Lung (tissue), 12 donors: ENCODE data around the gene DOK7. TPM values are rescaled to one million over a fixed set of nuclear protein-coding genes. Genes with fewer than 3 reads are reported as not detected.

Experiments used
- ATAC-seq: fragments of 200-7000 bp; cut with Tn5 transposase; one replicate; pipeline ENCODE4 v1.9.1; 2020; ENCODE audit warnings: moderate number of reproducible peaks; ENCODE audit not compliant: insufficient read depth, low FRiP score
- DNase-seq, 3 donors: peaks; one replicate each; pipeline ENCODE4 v3.0.0-alpha.2; 2013 to 2017
- H3K27ac ChIP-seq, 2 donors: one replicate each; pipeline ENCODE4 v1.5.1; 2013; ENCODE audit warnings: mild to moderate bottlenecking in 2 of 2, moderate library complexity in 2 of 2, control low read depth in 1 of 2, inconsistent platforms in 1 of 2, low read depth in 1 of 2, low read length in 1 of 2
- H3K27me3 ChIP-seq, 3 donors: one replicate each; pipeline ENCODE4 v1.5.1; 2013; ENCODE audit warnings: low read length in 2 of 3; ENCODE audit not compliant: control insufficient read depth in 3 of 3, insufficient read depth in 3 of 3
- H3K36me3 ChIP-seq, 4 donors: one replicate each; pipeline ENCODE4 v1.5.1; 2013; ENCODE audit warnings: low read length in 4 of 4, mild to moderate bottlenecking in 1 of 4, moderate library complexity in 1 of 4; ENCODE audit not compliant: control insufficient read depth in 4 of 4, insufficient read depth in 4 of 4
- H3K4me1 ChIP-seq, 5 donors: one replicate each; pipeline ENCODE4 v1.5.1; 2013; ENCODE audit warnings: low read length in 5 of 5, mild to moderate bottlenecking in 2 of 5, moderate library complexity in 1 of 5; ENCODE audit not compliant: control insufficient read depth in 5 of 5, insufficient read depth in 5 of 5
- H3K4me3 ChIP-seq: one replicate; pipeline ENCODE4 v1.5.1; 2013; ENCODE audit warnings: mild to moderate bottlenecking, control low read depth, moderate library complexity
- H3K9ac ChIP-seq, 2 donors: one replicate each; pipeline ENCODE4 v1.5.1; 2013; ENCODE audit warnings: low read length in 2 of 2, control low read depth in 1 of 2; ENCODE audit not compliant: insufficient read depth in 1 of 2
- H3K9me3 ChIP-seq, 4 donors: one replicate each; pipeline ENCODE4 v1.5.1; 2013; ENCODE audit warnings: low read length in 3 of 4, mild to moderate bottlenecking in 1 of 4, moderate library complexity in 1 of 4; ENCODE audit not compliant: control insufficient read depth in 4 of 4, insufficient read depth in 3 of 4
- WGBS, 2 donors: extraction: QIAGEN DNeasy Blood & Tissue Kit; methylation state at CpG; one replicate each; pipeline ENCODE4 v1.1.7; 2013; 5-methylcytosine and 5-hydroxymethylcytosine counted together
- polyA plus RNA-seq, 2 donors: library from polyadenylated mRNA; stranded (reverse); fragments of 200-250 nt; gene quantifications; one replicate each; pipeline ENCODE4 v1.2.1, GENCODE V29; 2013
- total RNA-seq, 2 donors: library from RNA; depleted of rRNA in 1 of 2; stranded (reverse); fragments of >200 nt in 1 of 2; gene quantifications; one replicate each; pipeline ENCODE4 v1.2.1, GENCODE V29; 2014 to 2021
- TF ChIP-seq, protein P1 (sequence below): IDR thresholded peaks from 2 replicates; pipeline ENCODE4 v1.5.1; 2012; ENCODE audit warnings: mild to moderate bottlenecking; ENCODE audit errors: control extremely low read depth, extremely low read depth
- donor health status: control.
- donor health status: control.
- donor health status: Bipolar disorder and iron deficiency.
- donor health status: healthy.
- donor health status: DM: yes; HTN: yes; CAD: no.

The DOK7 gene
- total and polyA plus RNA-seq, 4 donors: 0.53 to 2.7 (median 1.4) TPM

DNA sequence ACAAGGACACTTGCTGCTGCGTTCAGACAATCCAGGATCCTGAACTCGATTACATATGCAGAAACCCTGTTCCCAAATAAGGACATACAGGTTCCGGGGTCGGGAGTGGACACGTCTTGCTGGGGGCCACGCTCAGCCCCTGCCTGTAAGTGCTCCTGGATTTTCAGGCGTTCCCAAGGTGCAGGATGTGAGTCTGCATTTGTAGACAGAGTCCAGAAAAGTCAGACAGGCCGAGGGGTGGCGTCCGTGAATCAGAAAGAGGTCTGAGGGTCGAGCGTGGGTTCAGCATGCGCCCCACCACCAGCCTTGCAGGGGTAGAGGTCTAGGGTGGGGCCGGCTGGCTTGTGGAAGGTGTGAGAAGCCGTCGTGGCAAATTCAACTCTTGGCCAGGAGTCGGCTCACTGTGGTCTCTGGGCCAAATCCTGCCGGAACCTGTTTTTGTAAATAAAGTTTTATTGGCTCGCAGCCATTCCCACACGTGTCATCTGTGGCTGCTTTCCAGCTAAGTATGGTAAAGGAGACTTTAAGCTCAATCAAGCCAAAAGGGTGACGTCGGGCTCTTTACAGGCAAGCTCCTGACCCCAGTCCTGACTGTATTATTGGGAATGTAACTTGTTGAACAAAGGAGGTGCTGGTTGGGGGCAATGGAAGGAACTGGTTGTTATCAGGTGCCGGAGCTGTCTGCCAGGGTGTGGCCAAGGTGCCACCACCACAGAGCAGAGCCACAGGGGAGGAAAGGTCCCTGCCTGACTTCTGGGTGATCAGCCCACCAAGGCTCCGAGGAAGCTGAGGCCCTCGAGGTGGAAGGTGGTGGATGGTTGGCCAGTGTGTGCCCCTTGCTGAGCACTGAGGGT is 7.4 kb downstream of the DOK7 start:
- Histone ChIP-seq H3K27me3 (no peaks in the 10 kb centered on the region), H3K4me3 (no peak overlapping the region), H3K9ac (no peak overlapping the region), H3K36me3 (no peaks in the 10 kb centered on the region), H3K27ac (peak overlapping the region in 1 of 2 donors; percentile 52), H3K4me1 (no peaks in the 10 kb centered on the region), H3K9me3 (peaks cover 0 to 1% (median 0%) of the 10 kb centered on the region in 4 donors)
- ATAC-seq (no peak), DNase-seq (peak; percentile 56 to 70 (median 69))
- TF ChIP-seq, protein P1, sequence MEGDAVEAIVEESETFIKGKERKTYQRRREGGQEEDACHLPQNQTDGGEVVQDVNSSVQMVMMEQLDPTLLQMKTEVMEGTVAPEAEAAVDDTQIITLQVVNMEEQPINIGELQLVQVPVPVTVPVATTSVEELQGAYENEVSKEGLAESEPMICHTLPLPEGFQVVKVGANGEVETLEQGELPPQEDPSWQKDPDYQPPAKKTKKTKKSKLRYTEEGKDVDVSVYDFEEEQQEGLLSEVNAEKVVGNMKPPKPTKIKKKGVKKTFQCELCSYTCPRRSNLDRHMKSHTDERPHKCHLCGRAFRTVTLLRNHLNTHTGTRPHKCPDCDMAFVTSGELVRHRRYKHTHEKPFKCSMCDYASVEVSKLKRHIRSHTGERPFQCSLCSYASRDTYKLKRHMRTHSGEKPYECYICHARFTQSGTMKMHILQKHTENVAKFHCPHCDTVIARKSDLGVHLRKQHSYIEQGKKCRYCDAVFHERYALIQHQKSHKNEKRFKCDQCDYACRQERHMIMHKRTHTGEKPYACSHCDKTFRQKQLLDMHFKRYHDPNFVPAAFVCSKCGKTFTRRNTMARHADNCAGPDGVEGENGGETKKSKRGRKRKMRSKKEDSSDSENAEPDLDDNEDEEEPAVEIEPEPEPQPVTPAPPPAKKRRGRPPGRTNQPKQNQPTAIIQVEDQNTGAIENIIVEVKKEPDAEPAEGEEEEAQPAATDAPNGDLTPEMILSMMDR: no peak
- 64 to 74% methylated on average over 25 of the region's 25 CpGs for WGBS, 2 donors

DNA sequence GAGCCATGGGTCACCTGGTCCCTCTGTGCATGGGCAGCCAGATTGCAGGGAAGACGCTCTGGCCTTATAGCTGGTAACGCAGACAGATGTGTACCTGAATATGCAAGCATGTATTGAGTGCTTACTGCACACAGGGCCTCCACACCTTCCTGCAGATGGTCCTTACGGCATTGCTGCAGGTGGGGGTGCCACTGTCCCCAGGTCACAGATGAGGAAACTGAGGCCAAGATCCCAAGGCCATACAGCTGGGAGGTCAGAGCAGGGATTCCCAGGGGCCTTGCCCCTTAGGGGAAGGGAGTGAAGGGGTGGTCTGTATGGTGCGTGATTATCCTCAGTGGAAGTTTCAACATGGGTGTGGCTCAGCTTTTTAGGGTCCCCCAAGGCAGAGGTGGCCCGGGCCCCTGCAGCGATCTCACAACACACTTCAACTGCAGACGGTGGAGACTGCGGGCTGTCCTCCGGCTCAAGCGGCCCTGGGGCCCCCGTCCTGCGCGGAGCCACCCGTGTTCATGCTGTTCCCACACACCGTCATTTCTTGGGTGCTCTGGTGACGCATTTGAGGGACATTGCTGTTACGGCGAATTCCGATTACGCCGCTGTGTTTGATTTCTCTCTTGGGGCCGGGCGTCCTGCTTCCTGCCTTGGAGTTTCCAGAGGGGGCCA is 8.1 kb downstream of the DOK7 start:
- 93 to 94% methylated on average over 23 of the region's 23 CpGs for WGBS, 2 donors
- ATAC-seq (no peak), DNase-seq (no peak)
- H3K4me1 ChIP-seq: no peaks in the 10 kb centered on the region
- peaks cover 0 to 1% (median 0%) of the 10 kb centered on the region in 4 donors for H3K9me3 ChIP-seq
- TF ChIP-seq, protein P1: no peak
- no peak overlapping the region for H3K9ac ChIP-seq
- no peak overlapping the region for H3K27ac ChIP-seq
- no peaks in the 10 kb centered on the region for H3K36me3 ChIP-seq
- H3K27me3 ChIP-seq: no peaks in the 10 kb centered on the region
- no peak overlapping the region for H3K4me3 ChIP-seq

DNA sequence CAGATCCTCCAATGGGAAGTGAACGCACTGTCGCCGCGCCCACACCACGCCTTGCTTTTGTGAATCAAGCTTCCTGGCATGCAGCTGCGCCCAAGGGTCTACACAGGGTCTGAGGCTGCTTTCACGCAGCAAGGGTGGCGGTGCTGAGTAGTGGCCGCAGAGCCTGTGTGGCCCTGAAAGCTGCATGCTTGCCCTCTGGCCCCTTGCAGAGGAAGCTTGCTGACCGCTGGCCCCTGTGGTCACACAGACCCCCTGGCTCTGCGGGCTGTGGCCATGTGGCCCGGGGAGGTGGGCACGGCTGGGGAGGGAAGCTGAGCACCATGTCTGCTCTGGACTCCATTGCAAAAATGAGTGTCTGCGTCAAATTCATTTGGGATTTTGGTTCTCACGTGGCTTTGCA is 8.8 kb downstream of the DOK7 start:
- Histone ChIP-seq H3K36me3 (no peaks in the 10 kb centered on the region), H3K9ac (no peak overlapping the region), H3K27ac (no peak overlapping the region), H3K4me1 (no peaks in the 10 kb centered on the region), H3K9me3 (peaks cover 0 to 1% (median 0%) of the 10 kb centered on the region in 4 donors), H3K27me3 (no peaks in the 10 kb centered on the region), H3K4me3 (no peak overlapping the region)
- DNase-seq: no peak
- 90 to 93% methylated on average over 15 of the region's 15 CpGs for WGBS, 2 donors
- TF ChIP-seq, protein P1: no peak
- no peak for ATAC-seq
